Right lobe of liver (tissue), 4 donors: ENCODE data around the gene PLAC1.

Experiments
- CTCF ChIP-seq, 4 donors: fragments of 200-600 bp in 3 of 4; fragments of 450-650 bp in 1 of 4; IDR thresholded peaks; one replicate each; pipeline versions ENCODE4 v1.5.1 to v1.8.0; 2016 to 2022; ENCODE audit warnings: antibody characterized with exemption in 4 of 4, mild to moderate bottlenecking in 2 of 4
- POLR2A ChIP-seq: fragments of 450-650 bp; IDR thresholded peaks from one replicate; pipeline ENCODE4 v1.6.1; 2017; ENCODE audit warnings: antibody characterized with exemption, mild to moderate bottlenecking
- donor health status: DM: no; HTN: no; CAD: no.
- donor health status: DM: no; HTN: no; CAD: no.
- donor health status: DM: no; HTN: yes; CAD: no.

- no peak for TF ChIP-seq CTCF (IDR thresholded peaks at IDR 0.05)
- no peak for TF ChIP-seq POLR2A
Observed at GRCh38 chrX:134622056-134622812, 36.0 kb downstream of the PLAC1 start.
